NCI-H2081 (cell line): ENCODE results near the gene TLR8.
"Not testable (repeated sequence)": the region's sequence is repeated elsewhere in the genome, so short reads cannot be mapped to it uniquely, and the experiment has no call there.

Experiments
- DNase-seq, 2 experiments: peaks; one replicate each; lab custom pipeline; 2025; lab: John Stamatoyannopoulos, UW

The TLR8 gene

DNA sequence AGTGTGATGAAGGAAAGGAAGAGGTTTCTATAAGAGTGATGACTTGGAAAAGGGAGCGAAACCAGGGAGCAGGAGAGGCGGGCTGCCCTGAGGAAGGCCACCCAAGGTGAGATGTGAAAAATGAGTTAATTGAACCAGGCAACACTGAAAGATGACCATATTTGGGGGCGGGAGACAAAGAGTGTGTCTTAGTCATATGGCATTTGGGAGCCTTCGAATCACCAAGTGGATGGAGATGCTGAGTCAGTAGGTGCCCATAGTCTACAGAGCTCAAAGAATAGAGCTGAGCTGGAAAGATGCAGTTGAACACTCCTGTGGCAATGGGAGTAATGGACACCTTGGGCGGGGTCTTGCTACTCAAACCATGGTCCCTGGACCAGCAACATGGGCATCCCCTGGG, 8.3 kb upstream of the TLR8 start:
- no peak for DNase-seq

DNA sequence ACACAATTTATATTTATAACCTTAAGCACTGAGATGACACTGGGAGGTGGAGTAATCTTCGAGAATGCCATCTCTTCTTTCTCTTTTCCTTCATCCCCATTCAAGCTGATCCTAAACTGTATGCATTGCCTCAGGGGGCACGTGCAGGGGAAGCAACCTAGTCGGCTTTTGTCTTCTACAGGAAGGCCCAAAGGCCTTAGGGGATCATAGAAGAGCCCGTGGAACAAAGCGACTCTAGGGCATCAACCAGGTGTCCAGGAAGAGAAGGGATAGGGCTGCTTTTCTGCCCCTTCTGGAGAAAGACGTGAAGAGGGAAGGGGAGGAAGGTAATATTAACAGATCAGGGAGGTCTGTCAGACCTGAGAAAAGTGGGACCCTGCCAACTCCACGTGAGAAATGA, 6.9 kb upstream of the TLR8 start:
- DNase-seq: no peak

DNA sequence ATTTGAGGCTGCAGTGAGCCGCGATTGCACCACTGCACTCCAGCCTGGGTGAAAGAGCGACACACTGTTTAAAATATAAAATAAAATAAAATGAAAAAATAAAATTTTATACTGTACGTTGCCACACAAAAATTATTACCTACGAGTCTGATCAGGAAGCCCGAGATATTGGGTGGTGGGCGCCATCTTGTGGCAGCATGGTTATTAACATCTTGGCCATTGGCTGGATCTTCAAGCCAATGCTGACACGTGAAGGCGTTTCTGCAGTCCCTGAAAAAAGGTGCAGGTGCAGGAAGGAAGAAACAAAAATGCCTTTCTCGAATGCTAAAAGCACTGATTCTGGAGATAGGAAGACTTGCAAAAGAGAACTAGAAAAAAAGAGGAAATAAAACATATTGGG, 4.9 kb upstream of the TLR8 start:
- peak; percentile 49 to 51 for DNase-seq

DNA sequence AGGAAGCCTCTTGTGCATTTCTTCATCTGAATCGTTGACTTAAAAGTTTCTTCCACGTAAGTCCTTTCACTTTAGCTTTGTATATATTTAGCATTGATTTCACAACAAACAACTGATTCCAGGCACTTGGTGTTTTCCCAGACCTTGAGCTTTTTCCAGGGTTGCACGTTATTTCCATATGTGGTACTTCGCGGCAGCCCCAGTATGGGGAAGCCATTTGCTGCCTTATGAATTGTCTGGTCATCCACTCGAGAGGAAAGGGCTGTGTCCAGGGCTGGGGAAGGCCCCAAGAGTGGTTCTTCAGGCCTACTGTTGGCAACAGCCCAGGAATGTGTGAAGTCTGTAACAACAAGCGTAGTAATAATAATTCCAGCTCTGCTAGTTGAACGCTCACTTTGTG, 2.8 kb upstream of the TLR8 start:
- no peak for DNase-seq

- DNase-seq: no peak
These were observed 4.2 kb downstream of the TLR8 start for GRCh38 chrX:12910423-12911121.

GRCh38 chrX:12911122-12911470, 4.7 kb downstream of the TLR8 start:
- no peak for DNase-seq

- DNase-seq: no peak
These were observed 6.5 kb downstream of the TLR8 start for GRCh38 chrX:12912791-12913482.

- DNase-seq: no peak
These were observed 11.3 kb downstream of the TLR8 start for GRCh38 chrX:12917753-12918152.

DNA sequence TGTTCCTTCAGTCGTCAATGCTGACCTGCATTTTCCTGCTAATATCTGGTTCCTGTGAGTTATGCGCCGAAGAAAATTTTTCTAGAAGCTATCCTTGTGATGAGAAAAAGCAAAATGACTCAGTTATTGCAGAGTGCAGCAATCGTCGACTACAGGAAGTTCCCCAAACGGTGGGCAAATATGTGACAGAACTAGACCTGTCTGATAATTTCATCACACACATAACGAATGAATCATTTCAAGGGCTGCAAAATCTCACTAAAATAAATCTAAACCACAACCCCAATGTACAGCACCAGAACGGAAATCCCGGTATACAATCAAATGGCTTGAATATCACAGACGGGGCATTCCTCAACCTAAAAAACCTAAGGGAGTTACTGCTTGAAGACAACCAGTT, 12.6 kb downstream of the TLR8 start:
- no peak for DNase-seq

DNA sequence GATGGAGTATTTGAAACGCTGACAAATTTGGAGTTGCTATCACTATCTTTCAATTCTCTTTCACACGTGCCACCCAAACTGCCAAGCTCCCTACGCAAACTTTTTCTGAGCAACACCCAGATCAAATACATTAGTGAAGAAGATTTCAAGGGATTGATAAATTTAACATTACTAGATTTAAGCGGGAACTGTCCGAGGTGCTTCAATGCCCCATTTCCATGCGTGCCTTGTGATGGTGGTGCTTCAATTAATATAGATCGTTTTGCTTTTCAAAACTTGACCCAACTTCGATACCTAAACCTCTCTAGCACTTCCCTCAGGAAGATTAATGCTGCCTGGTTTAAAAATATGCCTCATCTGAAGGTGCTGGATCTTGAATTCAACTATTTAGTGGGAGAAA, 13.2 kb downstream of the TLR8 start:
- DNase-seq: no peak

DNA sequence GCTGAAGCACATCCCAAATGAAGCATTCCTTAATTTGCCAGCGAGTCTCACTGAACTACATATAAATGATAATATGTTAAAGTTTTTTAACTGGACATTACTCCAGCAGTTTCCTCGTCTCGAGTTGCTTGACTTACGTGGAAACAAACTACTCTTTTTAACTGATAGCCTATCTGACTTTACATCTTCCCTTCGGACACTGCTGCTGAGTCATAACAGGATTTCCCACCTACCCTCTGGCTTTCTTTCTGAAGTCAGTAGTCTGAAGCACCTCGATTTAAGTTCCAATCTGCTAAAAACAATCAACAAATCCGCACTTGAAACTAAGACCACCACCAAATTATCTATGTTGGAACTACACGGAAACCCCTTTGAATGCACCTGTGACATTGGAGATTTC, 14.6 kb downstream of the TLR8 start:
- no peak for DNase-seq

- no peak for DNase-seq
These were observed 15.6 kb downstream of the TLR8 start for GRCh38 chrX:12921886-12922598.

DNA sequence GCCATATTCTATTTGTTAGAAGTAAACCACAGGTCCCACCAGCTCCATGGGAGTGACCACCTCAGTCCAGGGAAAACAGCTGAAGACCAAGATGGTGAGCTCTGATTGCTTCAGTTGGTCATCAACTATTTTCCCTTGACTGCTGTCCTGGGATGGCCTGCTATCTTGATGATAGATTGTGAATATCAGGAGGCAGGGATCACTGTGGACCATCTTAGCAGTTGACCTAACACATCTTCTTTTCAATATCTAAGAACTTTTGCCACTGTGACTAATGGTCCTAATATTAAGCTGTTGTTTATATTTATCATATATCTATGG, 16.1 kb downstream of the TLR8 start:
- no peak for DNase-seq

- DNase-seq: no peak
These were observed 23.3 kb downstream of the TLR8 start for GRCh38 chrX:12929701-12930100.

DNA sequence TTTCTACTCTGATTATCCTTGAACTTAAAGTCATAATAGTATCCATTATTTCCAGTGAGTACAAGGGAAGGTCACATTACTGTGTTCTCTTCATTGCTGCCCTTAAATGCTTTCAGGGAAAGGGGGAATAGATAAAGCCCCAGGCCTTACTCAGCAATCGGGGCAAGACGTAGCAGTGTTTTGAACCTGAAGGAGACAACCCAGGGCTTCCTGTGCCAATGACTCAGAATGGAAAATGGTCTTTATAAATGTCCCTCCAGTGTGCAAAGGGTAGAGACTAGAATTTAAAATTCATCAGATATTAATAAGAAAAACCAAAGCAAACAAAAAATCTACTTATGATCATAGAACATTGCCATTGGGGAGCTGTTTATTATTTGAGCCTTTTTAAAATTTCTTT, 23.7 kb downstream of the TLR8 start:
- DNase-seq: no peak

- no peak for DNase-seq
These were observed 25.8 kb downstream of the TLR8 start for GRCh38 chrX:12932244-12932643.

DNA sequence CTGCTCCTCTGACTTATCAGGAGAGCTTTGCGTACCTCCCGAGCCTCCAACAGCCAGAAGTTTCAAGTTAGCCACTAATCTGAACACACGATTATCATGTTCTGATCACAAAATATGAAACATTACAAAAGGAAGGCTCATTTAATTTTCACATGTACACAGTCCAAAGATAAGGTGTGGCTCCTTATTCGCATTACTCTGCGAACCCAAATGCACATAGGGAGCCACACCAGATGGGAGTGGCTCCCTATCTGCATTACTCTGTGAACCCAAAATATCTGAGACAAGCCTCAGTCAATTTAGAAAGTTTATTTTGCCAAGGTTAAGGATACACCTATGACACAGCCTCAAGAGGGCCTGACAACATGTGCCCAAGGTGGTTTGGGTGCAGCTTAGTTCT, 28.4 kb downstream of the TLR8 start:
- no peak for DNase-seq

GRCh38 chrX:12936947-12937346, 30.5 kb downstream of the TLR8 start:
- DNase-seq: no peak

DNA sequence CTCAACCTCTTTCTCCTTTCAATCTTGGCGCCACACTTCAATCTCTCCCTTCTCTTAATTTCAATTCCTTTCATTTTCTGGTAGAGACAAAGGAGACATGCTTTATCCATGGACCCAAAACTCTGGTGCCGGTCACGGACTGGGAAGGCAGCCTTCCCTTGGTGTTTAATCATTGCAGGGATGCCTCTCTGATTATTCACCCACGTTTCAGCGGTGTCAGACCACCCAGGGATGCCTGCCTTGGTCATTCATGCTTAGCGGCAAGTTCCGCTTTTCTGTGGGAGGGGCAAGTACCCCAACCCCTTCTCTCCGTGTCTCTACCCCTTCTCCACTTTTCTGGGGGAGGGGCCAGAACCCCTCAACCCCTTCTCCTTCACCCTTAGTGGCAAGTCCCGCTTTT, 34.1 kb downstream of the TLR8 start:
- DNase-seq: not testable (repeated sequence)

GRCh38 chrX:12943592-12943991, 37.2 kb downstream of the TLR8 start:
- DNase-seq: not testable (repeated sequence)

GRCh38 chrX:12944452-12944851, 38.0 kb downstream of the TLR8 start:
- not testable (repeated sequence) for DNase-seq

DNA sequence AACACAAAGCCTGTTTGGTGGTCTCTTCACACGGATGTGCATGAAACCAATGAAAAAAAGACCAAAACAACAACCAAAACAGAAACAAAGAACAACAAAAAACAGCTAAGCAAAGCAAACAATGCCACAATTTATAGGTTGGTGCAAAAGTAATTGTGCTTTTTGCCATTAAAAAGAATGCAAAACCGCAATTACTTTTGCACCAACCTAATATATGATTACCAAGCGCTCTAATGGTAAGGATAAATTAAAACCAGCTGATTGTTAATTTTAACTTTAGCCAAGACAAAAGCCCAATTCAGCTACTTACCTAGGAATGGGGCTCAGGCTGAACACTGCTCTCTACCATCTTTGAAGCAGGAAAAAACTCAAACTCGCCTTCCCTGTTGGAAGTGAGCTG, 39.1 kb downstream of the TLR8 start:
- no peak for DNase-seq

GRCh38 chrX:12946406-12946805, 40.0 kb downstream of the TLR8 start:
- no peak for DNase-seq
